Raji (cell line): ENCODE results near the gene OTULIN.

Experiments used
- POLR2A ChIP-seq: IDR thresholded peaks from 2 replicates; pipeline ENCODE4 v1.6.1; 2011; ENCODE audit warnings: low read depth, low read length, control low read depth; ENCODE audit not compliant: insufficient read depth

Gene OTULIN

GRCh38 chr5:14676320-14676719 is 11.8 kb downstream of the OTULIN start:
- TF ChIP-seq POLR2A: no peak

DNA sequence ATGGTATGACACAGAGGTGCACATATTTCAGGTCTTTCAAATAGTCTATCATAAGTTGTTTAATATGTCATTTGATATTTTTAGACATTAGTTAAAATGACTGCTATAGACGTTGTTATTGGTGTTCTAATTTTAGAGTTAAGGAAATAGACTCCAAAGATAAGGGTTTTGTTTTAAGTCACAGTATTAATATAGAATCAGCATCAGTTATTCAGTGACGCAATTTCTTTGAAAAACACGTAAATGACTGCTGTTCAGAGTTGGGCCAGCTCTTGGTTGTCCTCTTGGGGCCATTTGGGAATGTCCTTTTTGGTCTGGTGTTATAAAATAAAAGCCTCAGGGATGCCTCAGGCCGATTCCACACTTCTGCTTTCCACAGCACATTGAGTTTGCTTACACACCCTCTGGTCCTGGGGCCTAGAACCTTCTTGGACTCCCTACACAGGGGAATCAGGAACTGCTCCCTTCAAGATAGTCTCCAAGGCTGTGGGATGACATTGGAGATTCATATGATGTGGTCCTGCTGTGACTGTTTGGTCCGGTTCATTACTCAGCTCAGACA is 14.3 kb downstream of the OTULIN start:
- TF ChIP-seq POLR2A: no peak

- TF ChIP-seq POLR2A: no peak
These were observed 15.1 kb downstream of the OTULIN start for GRCh38 chr5:14679595-14679994.

DNA sequence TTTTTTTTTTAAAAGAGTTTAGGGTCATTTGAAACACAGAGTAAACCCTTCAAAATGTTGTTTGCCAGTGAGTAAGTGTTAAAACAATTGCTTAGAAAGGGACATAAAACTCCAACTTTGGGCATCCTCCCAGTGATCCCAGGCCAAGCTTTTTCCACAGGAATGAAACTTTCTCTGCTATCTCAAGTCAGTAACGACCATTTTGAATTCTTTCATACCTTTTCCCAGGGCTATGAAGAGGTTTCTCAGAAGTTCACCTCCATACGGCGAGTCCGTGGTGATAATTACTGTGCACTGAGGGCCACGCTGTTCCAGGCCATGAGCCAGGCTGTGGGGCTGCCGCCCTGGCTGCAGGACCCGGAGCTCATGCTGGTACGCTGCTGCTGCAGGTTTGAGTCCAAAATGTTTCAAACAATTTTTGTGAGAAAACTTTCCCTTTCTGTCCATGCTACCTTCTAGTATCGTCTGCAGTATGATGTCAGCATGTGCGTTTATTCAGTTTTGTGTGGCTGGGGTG is 16.8 kb downstream of the OTULIN start:
- no peak for TF ChIP-seq POLR2A

DNA sequence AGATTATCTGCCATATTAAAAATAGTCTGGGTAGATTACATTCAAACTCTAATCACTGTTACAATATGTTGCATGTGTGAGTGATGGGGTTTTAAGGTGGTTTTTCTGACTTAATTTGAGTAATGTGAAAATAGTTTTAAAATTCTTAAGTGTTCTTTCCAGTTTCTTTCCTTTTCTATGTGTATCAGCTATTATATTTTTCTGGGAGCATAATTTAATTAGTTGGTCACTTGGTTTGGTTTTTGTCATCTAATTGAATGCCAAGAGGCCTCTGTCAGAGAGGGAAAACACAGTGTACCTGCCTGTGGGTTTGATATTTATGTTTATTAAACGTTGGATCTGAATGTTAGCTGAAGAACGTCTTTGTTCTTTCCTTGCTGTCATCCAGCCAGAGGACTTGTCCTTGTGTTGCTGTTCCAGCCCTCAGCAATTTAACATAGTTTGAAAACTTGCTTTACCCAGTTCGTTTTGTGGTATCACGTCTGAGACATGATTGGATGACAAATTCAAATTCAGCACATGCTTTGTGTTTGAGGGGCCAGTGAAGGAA is 19.5 kb downstream of the OTULIN start:
- no peak for TF ChIP-seq POLR2A

GRCh38 chr5:14684757-14685156 is 20.2 kb downstream of the OTULIN start:
- TF ChIP-seq POLR2A: no peak

DNA sequence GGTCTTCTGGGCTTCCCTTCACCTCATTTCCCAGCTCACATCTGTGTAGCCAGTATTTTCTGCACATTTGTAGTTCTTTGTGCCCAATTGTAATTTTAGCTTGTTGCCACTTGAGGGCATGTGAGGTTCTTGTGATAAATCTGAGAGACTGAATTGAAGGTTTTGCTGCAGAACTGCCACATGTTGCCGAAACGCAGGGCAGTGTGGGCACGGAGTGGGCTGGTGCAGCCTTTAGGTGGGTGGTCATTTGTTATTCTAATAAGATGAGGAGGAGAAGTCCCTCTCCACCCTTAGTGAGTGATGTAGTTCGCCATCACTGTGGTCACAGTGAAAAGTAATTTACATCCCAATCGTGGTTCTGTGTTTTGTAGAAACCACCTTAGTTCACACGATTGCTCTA is 21.2 kb downstream of the OTULIN start:
- peak; percentile 47; the same call in 1 of the 2 replicates for TF ChIP-seq POLR2A

DNA sequence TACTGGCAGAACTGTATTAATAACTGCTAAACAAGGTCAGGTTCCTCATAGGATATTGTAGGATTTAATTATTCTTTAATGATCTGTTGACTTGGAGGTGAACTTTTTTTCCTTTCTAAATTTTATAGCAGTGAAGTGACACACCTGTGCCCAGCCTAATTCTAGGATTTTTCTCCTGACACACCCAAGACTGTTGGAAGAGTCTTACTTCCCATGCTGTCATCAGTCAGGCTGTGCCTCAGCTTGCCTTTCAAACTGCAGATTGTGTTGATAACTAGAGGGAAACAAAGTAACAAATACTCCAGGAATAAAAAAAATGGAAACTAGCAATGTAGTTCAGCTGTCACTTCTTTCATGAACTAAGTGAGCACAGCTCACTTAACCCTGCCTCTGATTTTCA is 22.0 kb downstream of the OTULIN start:
- no peak for TF ChIP-seq POLR2A

DNA sequence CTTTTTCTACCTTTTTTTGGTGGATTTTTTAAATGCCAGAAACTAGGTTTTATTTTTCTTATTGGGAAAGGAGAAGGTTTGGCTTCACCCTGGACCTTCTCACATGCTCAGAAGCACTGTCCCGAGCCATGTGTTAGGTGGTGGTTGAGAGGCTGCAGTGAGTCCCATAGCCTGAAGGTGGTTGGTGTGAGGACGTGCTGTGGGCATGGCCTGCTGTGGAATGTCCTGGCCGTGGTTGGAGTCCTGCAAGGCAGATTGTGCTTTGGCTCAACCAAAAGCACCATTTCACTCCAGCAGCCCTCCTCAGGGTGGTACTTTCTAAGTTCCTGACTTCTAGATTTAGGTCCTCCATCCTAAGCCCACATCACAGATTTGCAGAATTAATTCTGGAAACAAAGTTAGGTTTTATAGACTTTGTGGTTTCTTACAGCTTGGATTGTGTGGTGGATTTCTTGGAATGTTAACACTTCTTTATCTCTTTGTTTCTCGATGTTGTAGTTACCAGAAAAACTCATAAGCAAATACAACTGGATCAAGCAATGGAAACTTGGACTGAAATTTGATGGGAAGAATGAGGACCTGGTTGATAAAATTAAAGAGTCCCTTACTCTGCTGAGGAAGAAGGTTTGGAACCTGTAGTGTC is 22.6 kb downstream of the OTULIN start:
- no peak for TF ChIP-seq POLR2A

GRCh38 chr5:14693070-14693469 is 28.6 kb downstream of the OTULIN start:
- no peak for TF ChIP-seq POLR2A

DNA sequence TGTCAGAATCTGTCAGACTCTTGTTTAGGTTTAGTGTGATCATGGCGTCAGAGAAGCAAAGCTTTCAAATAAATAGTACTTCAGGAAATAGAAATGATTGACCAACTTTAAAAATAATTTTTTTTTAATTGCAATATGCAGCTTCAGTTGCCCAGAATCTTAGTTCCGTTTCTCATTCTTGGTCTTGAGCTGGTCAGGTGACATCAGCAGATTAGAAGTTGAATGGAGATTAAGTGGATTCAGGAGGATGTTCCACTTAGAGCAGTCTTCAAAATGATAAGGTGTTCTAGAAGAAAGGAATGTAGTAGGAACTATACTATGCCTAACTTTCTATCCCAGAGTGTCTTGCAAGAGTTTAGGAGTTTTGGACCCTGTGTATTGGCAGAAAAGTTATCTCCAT is 30.6 kb downstream of the OTULIN start:
- no peak for TF ChIP-seq POLR2A

- TF ChIP-seq POLR2A: no peak
These were observed 31.5 kb downstream of the OTULIN start for GRCh38 chr5:14696057-14696456.

DNA sequence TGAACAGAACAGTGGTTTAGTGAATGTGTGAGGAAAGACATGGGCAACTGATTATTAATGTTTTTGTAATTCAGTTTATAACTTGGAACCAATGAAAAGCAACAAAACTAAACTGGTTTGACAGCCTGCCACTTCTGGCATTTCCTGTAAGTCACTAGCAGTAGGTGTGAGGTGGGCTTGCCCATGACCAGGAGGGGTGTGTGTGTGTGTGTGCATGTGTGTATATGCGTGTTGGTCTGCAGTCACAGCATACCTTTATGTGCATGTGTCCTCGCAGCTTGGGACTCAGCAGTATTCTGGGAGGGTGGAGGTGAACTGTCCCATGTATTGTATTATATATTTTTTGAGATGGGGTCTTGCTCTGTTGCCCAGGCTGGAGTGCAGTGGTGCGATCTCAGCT is 32.3 kb downstream of the OTULIN start:
- no peak for TF ChIP-seq POLR2A

DNA sequence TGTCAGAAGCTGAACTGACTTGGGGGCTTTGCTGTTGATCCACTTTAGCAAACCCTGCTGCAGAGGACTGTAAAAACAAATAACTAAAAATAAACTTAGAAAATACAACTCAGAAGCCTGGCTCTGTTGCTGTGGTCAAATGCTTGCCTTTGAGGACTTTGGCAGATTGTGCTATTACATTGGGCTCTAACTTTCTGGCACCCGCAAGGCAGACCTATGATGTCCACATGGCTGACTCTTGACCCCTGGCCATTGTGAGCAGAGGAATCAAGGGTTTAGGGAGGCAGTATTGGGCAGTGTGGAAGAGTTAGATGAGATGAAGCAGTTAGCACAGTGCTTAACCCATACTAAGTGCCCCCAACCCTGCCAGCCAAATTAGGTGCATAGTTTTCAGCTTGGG is 34.0 kb downstream of the OTULIN start:
- no peak for TF ChIP-seq POLR2A

- TF ChIP-seq POLR2A: no peak
These were observed 34.6 kb downstream of the OTULIN start for GRCh38 chr5:14699159-14699558.

GRCh38 chr5:14699807-14700400 is 35.4 kb downstream of the OTULIN start:
- TF ChIP-seq POLR2A: no peak
